ENCODE results near the gene CNNM4.

- TF ChIP-seq, protein P1, sequence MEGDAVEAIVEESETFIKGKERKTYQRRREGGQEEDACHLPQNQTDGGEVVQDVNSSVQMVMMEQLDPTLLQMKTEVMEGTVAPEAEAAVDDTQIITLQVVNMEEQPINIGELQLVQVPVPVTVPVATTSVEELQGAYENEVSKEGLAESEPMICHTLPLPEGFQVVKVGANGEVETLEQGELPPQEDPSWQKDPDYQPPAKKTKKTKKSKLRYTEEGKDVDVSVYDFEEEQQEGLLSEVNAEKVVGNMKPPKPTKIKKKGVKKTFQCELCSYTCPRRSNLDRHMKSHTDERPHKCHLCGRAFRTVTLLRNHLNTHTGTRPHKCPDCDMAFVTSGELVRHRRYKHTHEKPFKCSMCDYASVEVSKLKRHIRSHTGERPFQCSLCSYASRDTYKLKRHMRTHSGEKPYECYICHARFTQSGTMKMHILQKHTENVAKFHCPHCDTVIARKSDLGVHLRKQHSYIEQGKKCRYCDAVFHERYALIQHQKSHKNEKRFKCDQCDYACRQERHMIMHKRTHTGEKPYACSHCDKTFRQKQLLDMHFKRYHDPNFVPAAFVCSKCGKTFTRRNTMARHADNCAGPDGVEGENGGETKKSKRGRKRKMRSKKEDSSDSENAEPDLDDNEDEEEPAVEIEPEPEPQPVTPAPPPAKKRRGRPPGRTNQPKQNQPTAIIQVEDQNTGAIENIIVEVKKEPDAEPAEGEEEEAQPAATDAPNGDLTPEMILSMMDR (IDR thresholded peaks at IDR 0.05 in 8 of 11, conservative IDR thresholded peaks at IDR 0.05 in 3 of 11), result no peak
- TF ChIP-seq POLR2A (IDR thresholded peaks at IDR 0.05) (no peak), POLR2AphosphoS5 (IDR thresholded peaks at IDR 0.05) (no peak)
These were observed 49.7 kb upstream of the CNNM4 start for GRCh38 chr2:96710985-96711384.
